ENCODE results near the gene EGLN2.

Gene EGLN2

DNA sequence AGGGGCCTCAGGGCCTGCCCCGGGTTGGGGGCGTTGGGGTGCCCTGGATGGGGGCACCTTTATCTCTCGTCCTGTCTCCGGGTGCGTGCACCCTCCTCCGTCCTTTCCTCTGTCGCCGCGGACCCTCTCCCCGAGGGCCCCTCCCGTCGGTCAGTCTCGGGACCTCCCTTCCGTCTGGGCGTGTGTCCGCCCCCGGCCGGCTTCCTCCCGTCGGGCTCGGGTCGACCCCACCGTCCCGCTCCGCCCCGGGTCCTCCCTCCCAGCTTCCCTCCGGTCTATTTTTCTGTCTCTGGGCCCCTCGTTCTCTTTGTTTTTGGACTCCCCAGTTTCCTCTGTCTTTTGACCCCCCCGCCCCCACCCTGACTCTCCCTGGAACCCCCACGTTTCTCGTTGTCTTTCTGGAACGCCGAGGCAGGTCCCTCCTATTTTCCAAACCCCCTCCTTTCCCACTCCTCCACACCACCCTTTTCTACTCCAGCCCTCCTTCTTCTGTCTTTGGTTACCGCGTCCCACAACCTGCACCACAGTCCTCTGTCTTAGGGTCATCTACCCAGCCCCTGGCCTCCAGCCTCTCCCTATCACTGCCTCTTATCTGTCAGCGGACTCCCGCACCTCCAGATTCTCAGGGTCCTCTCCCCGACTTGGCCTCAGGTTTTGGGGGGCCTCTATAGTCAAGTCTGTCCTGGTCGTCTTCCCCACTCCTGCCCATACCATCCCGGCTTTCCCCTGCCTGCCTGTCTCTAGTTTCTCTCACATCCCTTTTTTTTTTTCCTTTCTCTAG lies 757 bp downstream of the EGLN2 start:
- H3K36me3 ChIP-seq (ENCODE audit: control insufficient read depth, insufficient read depth, low read length): peaks cover 11% of the 10 kb centered on the region
- H3K4me1 ChIP-seq (ENCODE audit: control insufficient read depth, insufficient read depth, low read length): peaks cover 42% of the 10 kb centered on the region
- H3K27me3 ChIP-seq (ENCODE audit: control insufficient read depth, insufficient read depth, low read length): no peaks in the 10 kb centered on the region
- peak overlapping the region; percentile 84 for H3K4me3 ChIP-seq (ENCODE audit: low read length)
- H3K27ac ChIP-seq (ENCODE audit: low read depth, low read length): peak overlapping the region; percentile 88
- peak overlapping the region; percentile 78 for H3K9ac ChIP-seq (ENCODE audit: low read length)

DNA sequence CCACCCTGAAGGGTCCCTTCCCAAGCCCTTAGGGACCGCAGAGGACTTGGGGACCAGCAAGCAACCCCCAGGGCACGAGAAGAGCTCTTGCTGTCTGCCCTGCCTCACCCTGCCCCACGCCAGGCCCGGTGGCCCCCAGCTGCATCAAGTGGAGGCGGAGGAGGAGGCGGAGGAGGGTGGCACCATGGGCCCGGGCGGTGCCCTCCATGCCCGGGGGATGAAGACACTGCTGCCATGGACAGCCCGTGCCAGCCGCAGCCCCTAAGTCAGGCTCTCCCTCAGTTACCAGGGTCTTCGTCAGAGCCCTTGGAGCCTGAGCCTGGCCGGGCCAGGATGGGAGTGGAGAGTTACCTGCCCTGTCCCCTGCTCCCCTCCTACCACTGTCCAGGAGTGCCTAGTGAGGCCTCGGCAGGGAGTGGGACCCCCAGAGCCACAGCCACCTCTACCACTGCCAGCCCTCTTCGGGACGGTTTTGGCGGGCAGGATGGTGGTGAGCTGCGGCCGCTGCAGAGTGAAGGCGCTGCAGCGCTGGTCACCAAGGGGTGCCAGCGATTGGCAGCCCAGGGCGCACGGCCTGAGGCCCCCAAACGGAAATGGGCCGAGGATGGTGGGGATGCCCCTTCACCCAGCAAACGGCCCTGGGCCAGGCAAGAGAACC lies 1.5 kb downstream of the EGLN2 start:
- Histone ChIP-seq H3K36me3 (ENCODE audit: control insufficient read depth, insufficient read depth, low read length) (peaks cover 14% of the 10 kb centered on the region), H3K27me3 (ENCODE audit: control insufficient read depth, insufficient read depth, low read length) (no peaks in the 10 kb centered on the region), H3K27ac (ENCODE audit: low read depth, low read length) (peak overlapping the region; percentile 88), H3K9ac (ENCODE audit: low read length) (no peak overlapping the region), H3K4me3 (ENCODE audit: low read length) (peak overlapping the region; percentile 84), H3K4me1 (ENCODE audit: control insufficient read depth, insufficient read depth, low read length) (peaks cover 47% of the 10 kb centered on the region)

DNA sequence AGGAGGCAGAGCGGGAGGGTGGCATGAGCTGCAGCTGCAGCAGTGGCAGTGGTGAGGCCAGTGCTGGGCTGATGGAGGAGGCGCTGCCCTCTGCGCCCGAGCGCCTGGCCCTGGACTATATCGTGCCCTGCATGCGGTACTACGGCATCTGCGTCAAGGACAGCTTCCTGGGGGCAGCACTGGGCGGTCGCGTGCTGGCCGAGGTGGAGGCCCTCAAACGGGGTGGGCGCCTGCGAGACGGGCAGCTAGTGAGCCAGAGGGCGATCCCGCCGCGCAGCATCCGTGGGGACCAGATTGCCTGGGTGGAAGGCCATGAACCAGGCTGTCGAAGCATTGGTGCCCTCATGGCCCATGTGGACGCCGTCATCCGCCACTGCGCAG lies 2.0 kb downstream of the EGLN2 start:
- Histone ChIP-seq H3K36me3 (ENCODE audit: control insufficient read depth, insufficient read depth, low read length) (peaks cover 14% of the 10 kb centered on the region), H3K9ac (ENCODE audit: low read length) (no peak overlapping the region), H3K4me1 (ENCODE audit: control insufficient read depth, insufficient read depth, low read length) (peaks cover 47% of the 10 kb centered on the region), H3K27ac (ENCODE audit: low read depth, low read length) (peak overlapping the region; percentile 18), H3K27me3 (ENCODE audit: control insufficient read depth, insufficient read depth, low read length) (no peaks in the 10 kb centered on the region), H3K4me3 (ENCODE audit: low read length) (peak overlapping the region; percentile 84)

DNA sequence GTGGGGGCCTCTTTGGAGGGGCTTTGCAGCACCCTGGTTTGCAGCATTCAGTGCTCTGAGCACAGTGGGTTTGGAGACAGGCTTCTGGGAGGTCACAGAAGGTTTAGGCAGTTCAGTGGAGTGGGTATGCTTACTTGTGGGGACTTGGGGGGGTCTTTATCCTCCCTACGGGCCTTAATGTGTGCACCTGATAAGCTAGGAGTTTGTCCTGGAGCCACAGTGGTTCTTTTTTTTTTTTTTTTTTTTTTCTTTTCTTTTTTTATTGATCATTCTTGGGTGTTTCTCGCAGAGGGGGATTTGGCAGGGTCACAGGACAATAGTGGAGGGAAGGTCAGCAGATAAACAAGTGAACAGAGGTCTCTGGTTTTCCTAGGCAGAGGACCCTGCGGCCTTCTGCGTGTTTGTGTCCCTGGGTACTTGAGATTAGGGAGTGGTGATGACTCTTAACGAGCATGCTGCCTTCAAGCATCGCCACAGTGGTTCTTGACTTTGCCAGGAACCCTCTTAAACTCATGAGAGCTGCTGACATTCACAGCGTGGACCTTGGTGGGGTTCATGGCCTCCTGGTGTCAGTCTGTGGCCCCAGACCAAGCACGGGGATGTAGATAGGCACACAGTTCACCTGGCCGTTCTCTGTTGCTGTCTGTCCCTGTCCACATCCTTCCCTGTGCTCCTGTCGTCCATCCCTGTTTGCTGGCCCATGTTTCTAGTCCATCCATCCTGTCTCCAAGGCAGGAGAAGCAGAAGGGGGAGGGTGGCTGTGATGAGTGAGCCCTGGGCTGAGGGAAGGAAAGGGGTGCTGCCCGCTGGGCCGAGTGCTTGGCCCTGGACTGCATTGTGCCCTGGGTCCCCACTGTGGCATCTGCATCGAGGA lies 2.7 kb downstream of the EGLN2 start:
- H3K4me1 ChIP-seq (ENCODE audit: control insufficient read depth, insufficient read depth, low read length): peaks cover 47% of the 10 kb centered on the region
- H3K36me3 ChIP-seq (ENCODE audit: control insufficient read depth, insufficient read depth, low read length): peaks cover 14% of the 10 kb centered on the region

DNA sequence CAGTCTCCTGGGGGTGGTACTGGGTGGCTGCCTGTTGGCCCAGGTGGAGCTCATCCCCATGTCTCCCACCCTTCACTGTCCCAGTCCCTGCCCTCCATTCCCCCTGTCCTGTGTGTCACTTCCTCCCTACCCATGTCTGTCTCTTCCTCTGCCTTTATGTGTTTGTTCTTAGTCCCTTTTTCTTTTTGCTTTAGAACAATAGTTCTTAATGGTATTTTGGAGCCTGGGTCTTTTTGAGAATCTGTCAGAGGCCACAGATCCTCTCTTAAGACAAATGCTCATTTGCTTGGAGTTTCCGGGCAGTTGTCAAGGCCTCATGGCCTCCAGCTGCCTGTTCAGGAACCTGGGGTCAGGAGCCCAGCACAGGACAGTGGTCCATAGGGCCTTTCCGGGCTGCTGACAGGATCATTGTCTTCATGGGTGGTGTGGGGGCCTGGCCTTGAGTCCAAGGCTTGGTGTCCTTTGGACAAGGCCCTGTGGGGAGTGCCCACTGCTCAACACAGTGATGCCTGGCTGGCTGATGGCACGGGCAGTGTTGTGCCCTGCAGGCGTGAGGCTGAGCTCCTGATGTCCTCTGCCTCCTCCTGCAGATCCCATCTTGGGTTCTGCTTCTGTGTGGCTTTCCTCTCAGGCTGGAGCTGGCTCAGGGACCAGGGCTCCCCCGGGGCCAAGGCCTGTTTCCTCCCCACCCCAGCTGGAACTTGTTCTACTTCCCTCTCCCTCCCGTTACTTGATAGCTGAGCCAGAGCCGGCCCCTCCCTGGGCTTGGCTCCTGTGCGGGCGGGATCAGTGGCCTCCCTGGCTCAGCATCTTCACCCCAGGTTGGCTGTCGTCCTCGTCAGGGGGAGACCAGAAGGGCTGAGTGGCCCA lies 3.5 kb downstream of the EGLN2 start:
- no peaks in the 10 kb centered on the region for H3K27me3 ChIP-seq (ENCODE audit: control insufficient read depth, insufficient read depth, low read length)
- H3K9ac ChIP-seq (ENCODE audit: low read length): peak overlapping the region; percentile 7
- H3K4me3 ChIP-seq (ENCODE audit: low read length): peak overlapping the region; percentile 47
- peak overlapping the region; percentile 71 for H3K27ac ChIP-seq (ENCODE audit: low read depth, low read length)
- H3K4me1 ChIP-seq (ENCODE audit: control insufficient read depth, insufficient read depth, low read length): peaks cover 47% of the 10 kb centered on the region
- peaks cover 15% of the 10 kb centered on the region for H3K36me3 ChIP-seq (ENCODE audit: control insufficient read depth, insufficient read depth, low read length)

More for the DNA sequence above, 2.7 kb downstream of the EGLN2 start:
- Histone ChIP-seq H3K27ac (ENCODE audit: low read depth, low read length) (peak overlapping the region; percentile 71), H3K9ac (ENCODE audit: low read length) (peak overlapping the region; percentile 7), H3K27me3 (ENCODE audit: control insufficient read depth, insufficient read depth, low read length) (no peaks in the 10 kb centered on the region), H3K4me3 (ENCODE audit: low read length) (peak overlapping the region; percentile 84)

DNA sequence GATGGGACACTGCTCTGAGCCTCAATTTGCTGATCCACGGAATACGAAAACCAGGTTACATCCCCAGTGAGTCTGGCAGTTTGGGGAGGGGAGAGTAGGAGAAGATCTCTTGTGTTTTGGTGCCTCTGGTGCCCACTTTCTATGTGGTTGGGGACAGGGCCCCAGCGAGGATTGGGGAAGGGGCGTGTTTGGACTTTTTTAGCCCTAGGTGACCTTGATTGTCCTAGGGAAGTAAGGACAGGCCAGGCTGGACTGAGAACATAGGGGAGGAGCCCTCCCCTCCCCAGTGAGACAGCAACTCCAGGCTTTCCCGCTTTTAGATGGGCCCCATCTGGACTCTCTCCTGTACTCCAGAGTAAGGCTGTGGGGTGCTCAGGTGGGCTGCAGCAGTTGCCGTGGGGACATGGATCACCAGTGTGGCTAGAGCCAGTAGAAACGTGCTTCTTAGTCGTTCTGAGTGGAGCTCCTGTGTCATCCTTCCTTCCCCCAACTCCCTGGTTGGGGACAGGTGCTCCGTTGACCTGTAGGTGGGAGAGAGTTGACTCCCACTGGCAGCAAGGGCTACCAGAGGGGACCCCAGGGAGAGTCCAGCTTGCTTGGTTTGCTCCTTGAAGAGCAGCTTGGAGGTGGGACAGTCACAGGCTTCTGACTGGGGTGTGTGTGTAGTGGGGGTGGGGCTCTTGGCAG lies 4.3 kb downstream of the EGLN2 start:
- H3K27ac ChIP-seq (ENCODE audit: low read depth, low read length): peak overlapping the region; percentile 71
- peaks cover 22% of the 10 kb centered on the region for H3K36me3 ChIP-seq (ENCODE audit: control insufficient read depth, insufficient read depth, low read length)
- H3K4me3 ChIP-seq (ENCODE audit: low read length): peak overlapping the region; percentile 47
- H3K27me3 ChIP-seq (ENCODE audit: control insufficient read depth, insufficient read depth, low read length): no peaks in the 10 kb centered on the region
- H3K9ac ChIP-seq (ENCODE audit: low read length): peak overlapping the region; percentile 3
- H3K4me1 ChIP-seq (ENCODE audit: control insufficient read depth, insufficient read depth, low read length): peaks cover 45% of the 10 kb centered on the region

DNA sequence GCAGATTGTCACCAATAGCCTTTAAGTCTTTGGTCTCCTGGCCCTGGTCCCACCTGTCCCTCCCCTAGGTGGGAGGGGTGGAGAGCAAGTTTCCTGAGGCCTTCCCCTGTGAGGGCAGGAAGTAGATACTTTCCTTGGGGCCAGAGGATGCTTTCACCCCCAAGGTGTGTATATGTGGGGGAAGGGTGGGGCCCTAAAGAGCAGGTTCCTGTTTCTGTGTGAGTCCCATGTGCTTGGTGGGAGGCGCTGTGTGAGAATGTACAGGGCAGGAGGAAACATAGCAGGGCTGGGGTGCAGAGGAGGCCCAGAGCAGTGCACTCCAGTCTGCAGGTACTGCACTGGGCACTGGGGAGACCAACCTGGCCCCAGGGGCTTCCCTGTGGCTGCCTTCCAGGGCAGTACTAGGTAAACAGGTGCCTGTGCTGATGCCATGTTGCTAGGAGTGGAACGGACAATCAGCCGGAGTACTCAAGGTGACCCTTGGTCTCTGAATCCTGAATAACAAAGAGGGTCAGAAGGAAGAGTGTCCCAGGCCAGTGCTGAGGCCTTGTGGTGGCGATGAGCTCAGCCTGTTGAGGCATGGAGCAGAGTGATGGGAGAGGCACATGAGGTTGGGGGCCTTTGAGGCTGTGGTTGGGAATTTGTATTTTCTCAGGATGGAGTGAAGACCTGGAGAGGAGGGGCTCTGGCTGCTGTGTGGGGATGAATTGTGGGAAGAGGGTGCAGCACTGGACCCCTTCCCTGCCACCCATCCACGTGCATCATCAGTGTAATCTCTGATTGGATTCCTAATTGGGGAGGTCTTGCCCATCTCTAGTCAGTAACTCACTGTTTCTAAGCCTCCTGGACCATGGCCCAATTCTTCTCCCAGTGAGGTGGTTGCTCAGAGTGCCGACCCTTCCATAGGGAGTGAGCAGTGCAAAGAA lies 5.1 kb downstream of the EGLN2 start:
- peak overlapping the region; percentile 71 for H3K27ac ChIP-seq (ENCODE audit: low read depth, low read length)
- no peaks in the 10 kb centered on the region for H3K27me3 ChIP-seq (ENCODE audit: control insufficient read depth, insufficient read depth, low read length)
- H3K36me3 ChIP-seq (ENCODE audit: control insufficient read depth, insufficient read depth, low read length): peaks cover 23% of the 10 kb centered on the region
- H3K9ac ChIP-seq (ENCODE audit: low read length): no peak overlapping the region
- peaks cover 45% of the 10 kb centered on the region for H3K4me1 ChIP-seq (ENCODE audit: control insufficient read depth, insufficient read depth, low read length)
- H3K4me3 ChIP-seq (ENCODE audit: low read length): peak overlapping the region; percentile 1

DNA sequence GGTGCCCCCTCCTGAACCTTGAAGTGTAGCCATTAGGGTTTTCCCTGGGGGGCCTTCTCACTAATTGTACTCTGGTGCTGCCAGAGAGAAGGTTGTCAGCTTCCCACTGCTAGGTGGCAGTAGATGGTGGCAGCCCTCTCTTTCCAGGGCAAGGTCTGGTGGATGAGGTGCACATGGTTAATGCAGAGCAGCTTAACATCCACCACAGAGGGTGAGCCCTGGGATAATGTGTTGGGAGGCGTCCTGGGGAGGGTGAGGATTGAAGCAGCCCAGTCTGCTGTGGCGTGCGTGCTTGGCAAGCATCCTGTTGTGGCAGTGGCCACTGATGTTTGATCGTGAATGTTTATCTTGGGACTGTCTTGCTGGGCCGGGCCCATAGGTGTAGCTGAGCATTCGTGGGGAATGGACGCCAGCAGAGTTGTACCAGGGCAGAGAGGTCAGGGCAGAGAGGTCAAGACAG lies 5.8 kb downstream of the EGLN2 start:
- Histone ChIP-seq H3K4me3 (ENCODE audit: low read length) (peak overlapping the region; percentile 25), H3K4me1 (ENCODE audit: control insufficient read depth, insufficient read depth, low read length) (peaks cover 45% of the 10 kb centered on the region), H3K27me3 (ENCODE audit: control insufficient read depth, insufficient read depth, low read length) (no peaks in the 10 kb centered on the region), H3K36me3 (ENCODE audit: control insufficient read depth, insufficient read depth, low read length) (peaks cover 23% of the 10 kb centered on the region), H3K27ac (ENCODE audit: low read depth, low read length) (peak overlapping the region; percentile 57), H3K9ac (ENCODE audit: low read length) (no peak overlapping the region)

DNA sequence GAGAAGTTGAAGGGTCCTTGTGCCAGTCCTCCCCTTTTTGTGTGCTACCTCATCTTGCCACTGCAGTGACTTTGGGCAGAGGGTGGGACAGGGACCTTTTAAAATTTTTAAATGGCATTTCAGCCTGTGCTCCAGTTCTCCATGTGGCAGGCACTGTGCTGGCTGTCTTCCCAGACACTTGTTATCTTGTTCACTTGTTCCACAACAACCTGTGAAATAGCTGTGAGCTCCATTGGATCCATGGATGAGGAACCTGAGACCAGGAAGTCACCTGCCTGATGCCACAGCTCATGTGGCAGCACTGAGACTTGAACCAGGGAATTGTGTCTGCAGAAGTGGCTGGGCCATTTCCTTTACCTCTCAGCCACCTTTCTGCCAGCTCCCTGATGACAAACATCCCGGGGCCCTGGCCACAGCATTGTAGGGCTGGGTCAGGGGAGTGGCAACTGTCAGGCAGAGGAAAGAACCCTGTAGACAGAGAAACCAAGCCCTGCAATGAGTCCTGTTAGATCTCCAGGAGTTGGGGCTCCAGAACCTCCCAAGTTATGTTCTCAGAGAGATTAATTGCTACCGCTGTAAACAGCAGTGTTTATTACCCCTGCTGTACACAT lies 6.4 kb downstream of the EGLN2 start:
- H3K4me3 ChIP-seq (ENCODE audit: low read length): peak overlapping the region; percentile 25
- peaks cover 23% of the 10 kb centered on the region for H3K36me3 ChIP-seq (ENCODE audit: control insufficient read depth, insufficient read depth, low read length)
- no peak overlapping the region for H3K9ac ChIP-seq (ENCODE audit: low read length)
- H3K27me3 ChIP-seq (ENCODE audit: control insufficient read depth, insufficient read depth, low read length): no peaks in the 10 kb centered on the region
- H3K27ac ChIP-seq (ENCODE audit: low read depth, low read length): peak overlapping the region; percentile 57
- H3K4me1 ChIP-seq (ENCODE audit: control insufficient read depth, insufficient read depth, low read length): peaks cover 46% of the 10 kb centered on the region

DNA sequence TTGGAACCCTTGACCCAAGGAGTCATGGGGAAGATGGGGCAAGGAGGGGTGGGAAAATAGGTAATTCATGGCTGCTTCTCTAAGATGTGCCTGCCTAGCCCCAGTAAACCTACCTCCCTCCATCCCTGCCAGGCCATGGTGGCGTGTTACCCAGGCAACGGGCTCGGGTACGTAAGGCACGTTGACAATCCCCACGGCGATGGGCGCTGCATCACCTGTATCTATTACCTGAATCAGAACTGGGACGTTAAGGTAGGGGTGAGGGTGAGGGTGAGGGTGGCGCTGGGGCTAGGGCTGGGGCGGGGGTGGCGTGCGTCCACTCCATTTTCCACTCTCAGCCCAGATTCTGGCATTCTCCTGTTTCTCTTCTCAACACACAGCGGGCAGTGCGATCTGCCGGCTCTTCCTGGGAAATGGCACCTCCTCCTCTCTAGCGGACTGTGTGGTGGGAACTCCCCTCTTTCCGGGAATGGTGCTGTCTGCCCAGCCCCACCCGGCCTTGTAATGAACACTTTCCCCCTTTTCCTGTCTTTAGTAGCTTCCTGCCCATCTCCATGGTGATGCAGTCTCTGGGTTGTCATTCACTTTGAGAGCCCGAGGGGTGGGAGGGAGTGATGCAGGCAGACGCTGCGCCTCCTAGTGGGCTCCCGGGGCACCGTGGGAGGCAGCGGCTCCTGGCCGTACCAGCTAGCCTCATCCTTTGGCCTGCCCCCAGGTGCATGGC lies 7.6 kb downstream of the EGLN2 start:
- H3K4me1 ChIP-seq (ENCODE audit: control insufficient read depth, insufficient read depth, low read length): peaks cover 35% of the 10 kb centered on the region
- H3K27me3 ChIP-seq (ENCODE audit: control insufficient read depth, insufficient read depth, low read length): no peaks in the 10 kb centered on the region
- H3K4me3 ChIP-seq (ENCODE audit: low read length): peak overlapping the region; percentile 28
- no peak overlapping the region for H3K9ac ChIP-seq (ENCODE audit: low read length)
- peak overlapping the region; percentile 64 for H3K27ac ChIP-seq (ENCODE audit: low read depth, low read length)
- H3K36me3 ChIP-seq (ENCODE audit: control insufficient read depth, insufficient read depth, low read length): peaks cover 17% of the 10 kb centered on the region
